Measurements from ENCODE around the gene CRADD.

CRADD gene

DNA sequence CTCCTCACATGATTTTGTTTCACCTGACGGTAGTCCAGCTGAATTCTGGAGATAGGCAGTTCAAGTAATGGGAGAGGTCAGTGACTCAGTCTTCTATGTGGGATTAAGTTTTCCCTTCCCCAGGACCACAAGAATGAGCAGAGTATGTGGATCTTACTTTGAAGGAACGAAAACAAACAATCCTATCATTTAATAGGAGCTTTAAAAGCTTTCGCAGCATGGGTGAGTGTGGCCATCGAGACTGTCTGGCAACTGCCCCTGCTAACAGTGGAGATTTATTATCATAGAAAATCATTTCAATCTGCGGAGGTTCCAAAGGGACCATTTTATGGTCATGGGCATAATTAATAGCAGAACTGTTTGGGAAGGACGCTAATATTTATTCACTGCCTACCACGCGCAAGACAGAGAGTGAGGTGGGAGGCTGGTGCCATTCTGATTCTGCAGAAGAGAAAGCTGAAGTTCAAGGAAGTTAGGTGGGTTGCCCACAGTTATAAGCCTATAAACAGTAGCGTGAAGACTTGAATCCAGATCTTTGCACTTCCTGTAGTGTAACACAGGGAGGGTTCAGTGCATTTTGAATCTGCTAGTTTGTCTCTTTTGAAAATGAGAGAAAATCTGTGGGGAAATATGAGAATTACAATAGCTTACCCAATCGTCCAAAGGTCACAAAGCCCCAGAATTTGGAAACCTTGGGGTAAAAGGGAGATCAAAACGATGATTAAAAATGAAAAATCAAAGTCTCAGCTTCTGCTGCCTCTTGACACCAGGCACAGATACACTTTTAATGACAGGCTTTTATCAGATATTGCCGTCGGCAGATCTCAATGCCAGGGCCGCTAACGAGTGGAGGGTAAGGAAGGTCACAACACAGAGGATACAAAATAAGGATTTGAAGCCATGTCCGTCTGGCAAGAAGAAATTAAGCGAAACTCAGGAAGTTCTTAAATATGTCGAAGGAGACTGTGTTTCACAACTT lies 209.6 kb downstream of the CRADD start:
- TF ChIP-seq, protein P1, sequence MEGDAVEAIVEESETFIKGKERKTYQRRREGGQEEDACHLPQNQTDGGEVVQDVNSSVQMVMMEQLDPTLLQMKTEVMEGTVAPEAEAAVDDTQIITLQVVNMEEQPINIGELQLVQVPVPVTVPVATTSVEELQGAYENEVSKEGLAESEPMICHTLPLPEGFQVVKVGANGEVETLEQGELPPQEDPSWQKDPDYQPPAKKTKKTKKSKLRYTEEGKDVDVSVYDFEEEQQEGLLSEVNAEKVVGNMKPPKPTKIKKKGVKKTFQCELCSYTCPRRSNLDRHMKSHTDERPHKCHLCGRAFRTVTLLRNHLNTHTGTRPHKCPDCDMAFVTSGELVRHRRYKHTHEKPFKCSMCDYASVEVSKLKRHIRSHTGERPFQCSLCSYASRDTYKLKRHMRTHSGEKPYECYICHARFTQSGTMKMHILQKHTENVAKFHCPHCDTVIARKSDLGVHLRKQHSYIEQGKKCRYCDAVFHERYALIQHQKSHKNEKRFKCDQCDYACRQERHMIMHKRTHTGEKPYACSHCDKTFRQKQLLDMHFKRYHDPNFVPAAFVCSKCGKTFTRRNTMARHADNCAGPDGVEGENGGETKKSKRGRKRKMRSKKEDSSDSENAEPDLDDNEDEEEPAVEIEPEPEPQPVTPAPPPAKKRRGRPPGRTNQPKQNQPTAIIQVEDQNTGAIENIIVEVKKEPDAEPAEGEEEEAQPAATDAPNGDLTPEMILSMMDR (IDR thresholded peaks at IDR 0.05; ENCODE audit: low read depth, low read length): no peak
- peak; percentile 66 for DNase-seq (ENCODE audit: extremely low read depth, low read depth)

DNA sequence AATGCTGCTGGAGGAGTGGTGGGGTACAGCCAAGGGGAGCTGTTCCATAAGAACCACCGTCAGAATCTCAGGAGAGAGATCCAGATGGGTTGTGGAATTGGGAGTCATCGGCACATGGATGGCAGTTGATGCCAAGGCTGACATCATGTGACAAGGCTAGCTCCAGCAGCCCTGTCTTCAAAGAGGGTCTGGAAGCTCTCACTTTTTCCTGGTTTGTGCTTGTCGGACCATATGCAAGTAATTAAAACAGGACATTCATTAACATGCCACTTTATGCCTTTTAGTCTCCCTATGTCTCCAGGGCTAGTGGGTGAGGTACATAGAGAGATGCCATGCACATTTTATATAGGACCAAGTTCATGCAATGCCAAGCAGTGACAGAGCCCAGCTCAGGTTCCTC lies 211.8 kb downstream of the CRADD start:
- DNase-seq (ENCODE audit: extremely low read depth, low read depth): no peak
- TF ChIP-seq, protein P1 (IDR thresholded peaks at IDR 0.05; ENCODE audit: low read depth, low read length): no peak

DNA sequence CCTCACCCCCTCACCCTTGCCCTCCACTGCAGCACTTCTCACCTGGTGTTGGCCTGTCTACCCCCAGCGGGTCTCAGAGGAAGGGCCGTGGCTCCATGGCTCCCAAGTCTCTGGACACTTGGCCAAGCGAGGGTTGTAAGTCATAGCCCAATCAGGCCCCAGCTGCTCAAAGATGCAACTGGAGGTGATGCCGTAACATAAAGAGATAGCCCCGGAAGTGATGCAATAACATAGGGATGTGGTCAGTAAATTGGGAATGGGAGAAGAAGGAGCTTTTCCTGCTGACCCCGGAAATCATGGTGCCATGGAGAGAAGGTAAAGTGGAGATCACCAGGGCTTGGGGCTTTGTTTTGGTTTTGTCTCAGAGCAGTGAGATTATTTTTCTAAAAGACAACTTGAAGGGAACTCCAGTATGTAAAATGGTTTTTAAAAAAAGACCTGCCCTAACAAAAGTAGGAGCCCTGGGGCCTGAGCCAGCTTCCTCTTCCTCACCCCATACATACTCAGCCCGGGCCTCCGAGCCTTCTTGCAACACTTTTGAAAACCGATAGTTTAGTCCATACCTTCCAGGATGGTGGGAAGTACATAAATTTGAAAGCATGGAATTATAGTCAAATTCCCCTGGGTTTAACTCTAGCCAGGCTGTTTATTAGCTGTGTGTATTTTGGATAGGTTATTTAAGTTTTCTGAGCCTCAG lies 212.5 kb downstream of the CRADD start:
- TF ChIP-seq, protein P1 (IDR thresholded peaks at IDR 0.05; ENCODE audit: low read depth, low read length): no peak

DNA sequence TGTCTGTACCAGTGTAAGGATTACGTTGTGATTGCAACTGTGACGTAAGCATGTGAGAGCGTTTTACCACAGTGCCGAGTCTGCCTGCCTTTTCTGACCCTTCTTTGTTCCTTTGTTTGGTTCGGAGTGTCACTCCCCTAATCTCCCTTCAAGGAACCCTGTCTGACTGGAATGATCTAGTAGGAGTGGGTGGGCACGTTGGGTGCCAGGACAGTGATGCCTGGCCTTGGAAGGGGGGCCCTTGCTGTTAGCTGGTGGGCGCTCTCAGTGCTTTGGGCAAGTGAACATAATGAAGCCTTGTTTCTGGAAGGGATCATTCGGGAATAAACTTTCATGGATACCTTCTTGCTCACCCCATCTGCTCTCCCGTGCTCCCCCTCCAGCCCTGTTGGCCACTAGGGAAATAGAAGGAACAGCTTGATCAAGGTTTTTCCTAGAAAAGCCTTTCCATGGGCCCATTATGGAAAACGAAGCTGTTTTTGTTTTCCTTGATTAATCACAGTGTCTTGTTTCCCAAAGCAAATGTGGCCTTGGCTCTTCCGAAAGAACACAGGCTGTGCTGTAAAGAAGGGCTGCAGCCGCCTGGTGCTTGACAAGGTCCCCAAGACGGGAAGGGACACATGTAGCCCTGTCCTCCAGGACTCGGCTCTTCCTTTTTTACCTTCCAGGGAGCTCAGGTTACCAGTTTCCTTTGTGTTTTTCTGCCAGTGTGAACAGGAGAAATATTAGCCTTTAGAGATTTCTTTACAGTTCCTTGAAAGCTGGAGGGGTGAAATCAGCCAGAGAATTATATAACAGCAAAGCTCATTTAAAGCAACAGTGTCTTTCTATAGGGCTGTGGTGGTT lies 215.5 kb downstream of the CRADD start:
- DNase-seq (ENCODE audit: extremely low read depth, low read depth): no peak
- TF ChIP-seq, protein P1 (IDR thresholded peaks at IDR 0.05; ENCODE audit: low read depth, low read length): no peak

More for the DNA sequence above, 212.5 kb downstream of the CRADD start:
- DNase-seq (ENCODE audit: extremely low read depth, low read depth): no peak

DNA sequence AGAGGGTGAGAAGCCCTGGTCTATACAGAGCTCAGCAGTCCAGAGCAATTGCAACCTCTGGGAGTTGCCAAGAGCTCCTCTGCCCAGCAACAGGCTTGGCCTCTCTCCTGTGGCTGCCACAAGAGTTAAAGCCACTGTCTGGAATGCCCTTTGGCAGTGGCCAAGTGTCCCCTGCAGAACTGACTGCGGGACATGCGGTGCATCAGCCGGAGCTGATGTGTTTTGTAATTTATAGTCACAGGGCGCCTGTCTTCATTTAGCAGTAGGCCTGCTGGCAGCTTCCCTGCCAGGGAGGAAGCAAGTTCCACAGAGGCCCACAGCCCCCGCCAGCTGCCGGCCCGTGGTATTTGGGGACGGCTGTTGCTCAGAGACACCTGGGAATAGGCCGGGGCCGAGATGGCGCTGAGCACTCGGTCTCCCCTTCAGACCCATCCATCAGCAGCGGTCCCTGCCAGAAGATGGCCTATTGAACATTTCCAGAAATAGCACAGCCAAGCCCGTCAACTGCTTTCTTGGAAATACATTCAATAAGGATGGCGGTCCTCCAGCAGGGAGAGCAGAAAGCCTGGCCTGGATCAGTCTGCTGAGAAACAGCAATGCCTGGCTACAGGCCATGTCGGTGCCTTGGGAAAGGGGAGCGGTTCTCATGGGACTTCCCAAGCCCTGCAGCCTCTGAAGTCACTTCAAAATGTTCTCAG lies 217.4 kb downstream of the CRADD start:
- no peak for DNase-seq (ENCODE audit: extremely low read depth, low read depth)
- TF ChIP-seq, protein P1 (IDR thresholded peaks at IDR 0.05; ENCODE audit: low read depth, low read length): no peak

DNA sequence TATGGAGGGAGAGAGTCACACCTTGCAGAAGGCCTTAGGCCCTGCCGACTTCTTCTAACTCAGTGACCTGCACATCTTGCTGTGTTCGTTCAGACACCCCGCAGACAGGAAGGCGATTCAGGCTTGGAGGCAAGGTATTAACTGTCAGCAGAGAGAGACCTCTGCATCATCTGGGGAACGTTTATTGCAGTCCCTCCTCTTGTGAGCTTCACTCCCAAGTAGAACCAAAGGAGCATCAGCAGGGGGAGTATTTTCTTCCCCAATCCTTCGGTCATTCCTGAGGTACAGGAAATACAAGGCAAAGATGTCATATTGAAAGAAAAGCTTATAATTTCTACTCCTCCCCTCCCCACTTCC lies 217.9 kb downstream of the CRADD start:
- TF ChIP-seq, protein P1 (IDR thresholded peaks at IDR 0.05; ENCODE audit: low read depth, low read length): peak; percentile 24

More for the DNA sequence above, 217.9 kb downstream of the CRADD start:
- DNase-seq (ENCODE audit: extremely low read depth, low read depth): no peak
